Naive thymus-derived CD8-positive, alpha-beta T cell (primary cell): Measurements from ENCODE around the gene SCAMP3. TPM values are rescaled to one million over a fixed set of nuclear protein-coding genes. Genes with fewer than 3 reads are reported as not detected.

Experiments used
- ATAC-seq, 2 donors: fragments of 150-1000 bp; cut with Tn5 transposase in 1 of 2; sonication (Bioruptor Pico), chemical (Tn5 transposase) in 1 of 2; 1 replicate in 1 of 2; 2 replicates in 1 of 2; pipeline ENCODE4 v1.10.0; 2021; ENCODE audit warnings: mild to moderate bottlenecking in 2 of 2, moderate library complexity in 2 of 2
- POLR2A ChIA-PET: fragments of 350-600 bp; sonication (Branson Sonifier 250); formaldehyde crosslinking; loops from one replicate; lab custom pipeline; 2021; ENCODE audit warnings: antibody characterized with exemption; lab: Charles Lee
- DNase-seq, 10 donors: peaks; one replicate each; pipeline versions ENCODE4 v3.0.0 to v3.0.0-alpha.2; 2020 to 2022
- H3K27ac Mint-ChIP-seq, 10 donors: one replicate each; pipeline ENCODE4 v1.8.0; 2020 to 2022; ENCODE audit warnings: mild to moderate bottlenecking in 10 of 10, mixed read lengths in 10 of 10, moderate library complexity in 4 of 10, inconsistent platforms in 1 of 10
- H3K27me3 Mint-ChIP-seq, 5 donors: one replicate each; pipeline ENCODE4 v1.8.0; 2021 to 2022; ENCODE audit warnings: mixed read lengths in 5 of 5
- H3K36me3 Mint-ChIP-seq, 3 donors: one replicate each; pipeline ENCODE4 v1.8.0; 2020 to 2022; ENCODE audit warnings: mixed read lengths in 3 of 3, mild to moderate bottlenecking in 2 of 3, inconsistent platforms in 1 of 3
- H3K4me1 Mint-ChIP-seq, 4 donors: one replicate each; pipeline ENCODE4 v1.8.0; 2021 to 2022; ENCODE audit warnings: mixed read lengths in 4 of 4
- H3K4me3 Mint-ChIP-seq, 10 donors: one replicate each; pipeline ENCODE4 v1.8.0; 2020 to 2022; ENCODE audit warnings: mild to moderate bottlenecking in 10 of 10, mixed read lengths in 10 of 10, moderate library complexity in 6 of 10, inconsistent platforms in 1 of 10
- H3K9me3 Mint-ChIP-seq, 9 donors: one replicate each; pipeline ENCODE4 v1.8.0; 2020 to 2022; ENCODE audit warnings: mixed read lengths in 9 of 9, mild to moderate bottlenecking in 3 of 9, inconsistent platforms in 1 of 9, moderate library complexity in 1 of 9
- polyA plus RNA-seq, 3 donors: library from polyadenylated mRNA; unstranded; fragments of 300-500 nt; fragmentation: Illumina TruSeq; gene quantifications; one replicate each; pipeline ENCODE4 v1.2.3, GENCODE V29; 2021
- total RNA-seq, 8 experiments: library from RNA in 2 of 8; stranded (reverse) in 2 of 8; gene quantifications; one replicate each; pipeline ENCODE4 v1.2.3 and lab custom pipeline; 2021 to 2026

The SCAMP3 gene
- total and polyA plus RNA-seq, 5 experiments from 2014 or later = 93.3 to 189 (median 124) TPM

DNA sequence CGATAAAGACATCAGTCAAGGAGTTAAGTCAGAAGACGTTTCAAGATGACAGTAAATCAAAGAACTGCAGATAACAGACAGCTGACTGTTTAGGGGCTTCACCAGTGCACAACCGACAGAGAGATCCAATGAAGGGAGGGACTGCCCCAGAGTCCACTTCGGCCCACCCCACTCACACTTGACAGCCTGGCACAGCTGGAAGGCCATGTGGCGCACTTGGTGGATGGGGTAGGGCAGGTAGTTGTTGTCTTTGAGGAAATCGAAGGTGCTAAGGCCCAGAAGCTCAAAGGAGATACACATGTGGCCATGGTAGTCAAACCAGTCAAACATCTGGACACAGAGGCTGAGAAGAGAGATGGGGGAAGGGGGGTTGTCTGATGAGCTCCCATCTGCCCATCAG lies 4.4 kb upstream of the SCAMP3 start:
- H3K27ac Mint-ChIP-seq = peak overlapping the region in 2 of 10 donors; percentile 25 to 51

DNA sequence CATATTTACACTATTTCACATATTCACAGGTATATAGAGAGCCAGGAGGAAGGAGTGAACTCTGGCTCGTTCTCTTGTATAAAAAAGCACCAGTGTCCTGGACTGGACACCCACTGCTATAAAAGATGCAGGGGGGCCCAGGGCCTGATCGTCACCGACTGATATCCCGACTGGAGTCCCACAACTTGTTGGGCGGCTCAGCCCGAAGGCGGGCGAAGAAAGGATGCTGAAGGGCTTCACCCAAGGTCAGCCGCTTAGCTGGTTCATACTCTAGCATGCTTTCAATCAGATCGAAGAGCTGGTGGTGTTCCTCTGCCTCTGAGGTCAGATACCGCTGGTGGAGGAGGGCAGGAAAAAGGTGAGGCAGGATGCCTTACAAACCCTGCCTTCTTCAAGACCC lies 907 bp upstream of the SCAMP3 start:
- POLR2A ChIA-PET = interaction anchor here (0.8 to 1.6 kb wide), 4 partner anchors 10 to 18 kb away, joined by 3 to 9 read pairs (median 3); partner anchors contain the start of gene CLK2
- peaks cover 0 to 74% (median 14%) of the 10 kb centered on the region in 3 donors for H3K36me3 Mint-ChIP-seq
- H3K27me3 Mint-ChIP-seq = no peaks in the 10 kb centered on the region
- no peak for DNase-seq
- H3K27ac Mint-ChIP-seq = peak overlapping the region in 9 of 10 donors; percentile 38 to 99 (median 96)
- no peaks in the 10 kb centered on the region for H3K9me3 Mint-ChIP-seq
- H3K4me3 Mint-ChIP-seq = peak overlapping the region; percentile 24 to 99 (median 94)
- H3K4me1 Mint-ChIP-seq = peaks cover 21 to 36% (median 29%) of the 10 kb centered on the region in 4 donors
- ATAC-seq = no peak

More for the DNA sequence above, 4.4 kb upstream of the SCAMP3 start:
- no peaks in the 10 kb centered on the region for H3K27me3 Mint-ChIP-seq
- H3K9me3 Mint-ChIP-seq = no peaks in the 10 kb centered on the region
- POLR2A ChIA-PET = interaction anchor here (1.3 to 1.4 kb wide), 2 partner anchors 11 to 297 kb away, joined by 3 to 6 read pairs; partner anchors contain the start of genes ASH1L and ENTREP3
- peaks cover 12 to 34% (median 22%) of the 10 kb centered on the region in 4 donors for H3K4me1 Mint-ChIP-seq
- DNase-seq (no peak), ATAC-seq (no peak)
- no peak overlapping the region for H3K4me3 Mint-ChIP-seq
- H3K36me3 Mint-ChIP-seq = peaks cover 0 to 79% (median 12%) of the 10 kb centered on the region in 3 donors

DNA sequence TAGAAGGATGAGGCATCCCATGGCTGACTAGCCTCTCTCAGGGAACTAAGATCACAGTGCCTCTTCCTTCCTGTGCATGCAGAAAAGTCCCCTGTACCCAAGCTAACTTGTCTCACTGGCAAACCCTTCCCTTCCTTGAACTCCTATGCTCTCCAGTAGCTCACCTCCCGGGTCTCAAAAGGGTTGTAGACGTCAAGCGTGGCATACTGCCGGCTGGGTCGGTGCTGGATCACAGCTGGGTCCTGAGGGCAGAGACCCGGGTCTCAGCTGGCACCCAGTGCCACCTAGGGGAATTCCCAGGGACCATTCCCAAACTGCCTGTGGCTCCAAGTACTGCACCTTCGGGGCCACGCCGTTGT lies 688 bp downstream of the SCAMP3 start:
- Mint-ChIP-seq H3K27ac (peak overlapping the region; percentile 94 to 99 (median 97)), H3K9me3 (no peaks in the 10 kb centered on the region), H3K36me3 (peaks cover 0 to 74% (median 11%) of the 10 kb centered on the region in 3 donors), H3K4me1 (peaks cover 23 to 47% (median 33%) of the 10 kb centered on the region in 4 donors), H3K4me3 (peak overlapping the region; percentile 94 to 99 (median 98)), H3K27me3 (no peaks in the 10 kb centered on the region)
- POLR2A ChIA-PET = interaction anchor here (0.6 to 3.9 kb wide), 13 partner anchors 9 to 337 kb away, joined by 3 to 39 read pairs (median 6); partner anchors contain the start of genes ASH1L, CLK2, FDPS and KRTCAP2
- DNase-seq (no peak), ATAC-seq (peak; percentile 3 to 22)

DNA sequence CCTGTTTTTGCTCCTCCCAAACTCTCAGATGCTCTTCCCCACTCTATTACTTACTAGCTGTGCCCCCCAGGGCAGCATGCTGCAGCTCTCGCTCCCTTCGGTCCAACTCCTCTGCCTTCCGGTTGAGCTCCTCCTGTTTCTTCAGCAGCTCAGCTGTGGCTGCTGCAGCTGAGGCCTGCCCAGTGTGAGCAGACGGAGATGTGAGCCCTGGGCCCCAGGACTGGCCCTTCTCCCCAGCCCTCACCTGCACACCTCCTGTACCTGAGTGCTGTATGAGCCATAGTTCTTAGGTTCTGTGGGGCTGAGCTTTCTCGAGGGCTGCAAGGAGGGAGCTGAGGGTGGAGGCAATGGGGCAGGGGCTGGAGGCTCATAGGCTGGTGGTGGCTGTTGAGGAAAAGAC lies 1.9 kb downstream of the SCAMP3 start:
- H3K9me3 Mint-ChIP-seq = no peaks in the 10 kb centered on the region

DNA sequence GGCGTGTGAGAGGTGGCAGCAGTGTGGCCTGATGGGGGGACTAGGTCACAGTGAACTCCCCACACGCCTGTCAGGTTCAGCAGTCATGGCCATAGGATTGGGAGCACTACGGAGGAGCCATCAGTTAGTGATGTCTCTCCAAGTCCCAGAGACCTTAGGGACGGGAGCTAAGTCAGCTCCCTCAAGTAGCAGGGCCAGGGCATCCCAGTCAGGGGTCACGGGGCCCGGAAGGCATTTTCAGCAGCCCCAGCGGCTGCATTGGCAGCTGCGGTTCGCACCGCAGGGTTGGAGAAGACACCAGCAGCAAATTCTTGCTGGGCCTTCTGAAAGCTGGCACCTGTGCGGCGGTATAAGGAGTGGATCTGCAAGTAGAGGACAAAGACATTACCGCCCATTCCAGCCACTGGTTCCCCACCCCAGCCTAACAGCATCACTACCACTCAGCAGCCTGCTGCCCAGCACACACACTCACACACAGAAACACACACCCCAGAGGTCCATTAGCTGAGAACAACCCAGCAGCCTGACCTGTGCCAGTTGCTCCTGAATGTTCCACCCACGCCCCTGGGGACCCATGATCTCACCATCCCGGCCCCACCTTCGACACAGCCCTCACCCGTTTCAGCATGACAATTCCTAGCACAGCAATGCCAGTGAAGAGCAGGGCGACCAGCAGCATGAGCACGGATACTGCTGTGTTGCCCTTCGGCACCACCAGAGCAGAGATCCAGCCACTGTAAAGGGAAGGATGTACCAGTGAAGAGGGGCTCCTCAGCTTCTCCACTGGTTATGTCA lies 5.9 kb downstream of the SCAMP3 start:
- H3K27ac Mint-ChIP-seq = peak overlapping the region; percentile 5 to 83 (median 62)
- POLR2A ChIA-PET = interaction anchor here (1.0 to 1.8 kb wide), 4 partner anchors 10 to 82 kb away, joined by 3 to 9 read pairs (median 6); partner anchors contain the start of gene TRIM46
- DNase-seq = no peak
- H3K9me3 Mint-ChIP-seq = no peaks in the 10 kb centered on the region
- H3K4me3 Mint-ChIP-seq = peak overlapping the region; percentile 59 to 87 (median 82)
- no peak for ATAC-seq
- H3K36me3 Mint-ChIP-seq = peaks cover 0 to 47% (median 4%) of the 10 kb centered on the region in 3 donors
- H3K4me1 Mint-ChIP-seq = peaks cover 23 to 52% (median 41%) of the 10 kb centered on the region in 4 donors
- H3K27me3 Mint-ChIP-seq = no peaks in the 10 kb centered on the region

More for the DNA sequence above, 1.9 kb downstream of the SCAMP3 start:
- Mint-ChIP-seq H3K27ac (peak overlapping the region in 6 of 10 donors; percentile 25 to 94 (median 71)), H3K4me3 (peak overlapping the region in 9 of 10 donors; percentile 57 to 99 (median 98)), H3K4me1 (peaks cover 24 to 58% (median 40%) of the 10 kb centered on the region in 4 donors), H3K27me3 (no peaks in the 10 kb centered on the region), H3K36me3 (peaks cover 0 to 69% (median 6%) of the 10 kb centered on the region in 3 donors)
- DNase-seq (no peak), ATAC-seq (no peak)
- POLR2A ChIA-PET = interaction anchor here (0.5 to 3.9 kb wide), 6 partner anchors 10 to 346 kb away, joined by 3 to 33 read pairs (median 3); partner anchors contain the start of gene SLC50A1

DNA sequence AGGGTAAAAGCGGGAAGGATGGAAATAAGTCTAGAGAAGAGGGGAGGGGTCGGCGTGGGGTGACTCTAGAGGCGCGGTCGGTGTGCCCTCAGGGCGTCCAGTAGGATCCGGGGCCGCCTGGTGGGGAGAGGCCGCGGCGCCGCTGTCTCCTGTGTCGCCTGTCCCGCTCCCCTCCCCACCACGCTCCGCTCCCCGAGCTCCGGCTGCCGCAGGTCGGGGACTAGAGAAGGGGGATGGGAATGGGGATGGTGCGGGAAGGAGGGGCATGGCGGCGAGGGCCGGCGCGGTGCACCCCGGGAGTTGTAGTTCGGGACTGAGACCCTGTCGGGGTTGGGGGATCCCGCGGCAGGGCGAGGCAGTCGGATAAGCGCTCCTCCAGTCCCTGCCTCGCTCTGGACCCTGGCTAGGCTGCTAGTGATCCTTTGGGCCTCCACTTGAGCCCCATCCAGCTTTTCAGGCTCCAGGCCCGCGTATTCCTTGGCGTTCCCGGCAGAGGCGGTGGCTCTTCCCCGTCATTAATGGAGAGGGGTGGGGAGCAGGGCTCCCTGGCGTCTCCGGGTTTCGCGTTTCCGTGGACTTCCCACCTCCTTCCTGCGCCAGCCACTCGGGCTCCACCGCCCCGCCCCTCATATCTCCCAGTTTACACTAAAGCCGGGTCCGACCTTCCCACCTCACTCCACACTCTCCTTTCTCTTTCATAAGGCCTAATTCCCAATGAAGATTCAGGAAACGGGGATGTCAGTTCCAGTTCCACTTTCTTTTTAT lies 6.7 kb downstream of the SCAMP3 start, which contains the start of gene ENTREP3:
ENTREP3 (minus strand) TSS at position 241 of the 765 bp plus-strand sequence. CDS start 606 bp downstream, outside the sequence.
- Mint-ChIP-seq H3K4me1 (peaks cover 23 to 52% (median 40%) of the 10 kb centered on the region in 4 donors), H3K9me3 (no peaks in the 10 kb centered on the region)

DNA sequence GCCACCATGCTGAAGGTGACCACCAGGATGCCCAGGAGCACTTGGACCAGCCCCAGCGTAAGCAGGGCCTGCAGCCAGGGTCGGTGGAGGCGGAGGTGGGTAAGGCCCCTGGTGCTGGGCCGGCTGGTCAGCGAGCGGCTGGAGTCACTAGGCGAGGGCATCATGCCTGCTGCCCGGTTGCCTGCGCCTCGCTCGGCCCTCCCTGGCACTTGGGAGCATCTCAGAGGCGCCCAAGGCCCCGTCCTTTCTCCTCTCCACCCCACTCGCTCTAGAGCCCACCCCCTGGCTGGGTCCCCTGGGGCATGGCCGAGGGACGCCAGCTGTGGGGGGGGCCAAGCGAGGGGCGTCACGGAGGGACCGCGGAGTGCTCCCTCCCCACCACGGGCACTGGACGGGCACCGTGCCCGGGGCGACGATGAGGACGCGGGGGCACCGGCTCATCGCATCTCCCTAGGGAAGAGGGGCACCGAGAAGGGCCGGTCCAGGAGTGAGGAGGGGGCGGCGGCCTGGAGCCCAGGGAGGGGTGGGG lies 7.4 kb downstream of the SCAMP3 start:
- no peaks in the 10 kb centered on the region for H3K9me3 Mint-ChIP-seq
- POLR2A ChIA-PET = interaction anchor here (0.6 to 1.8 kb wide), 9 partner anchors 12 to 128 kb away, joined by 3 to 7 read pairs (median 3); partner anchors contain the start of gene TRIM46
- H3K36me3 Mint-ChIP-seq = peaks cover 0 to 37% (median 4%) of the 10 kb centered on the region in 3 donors
- no peak for DNase-seq
- H3K4me3 Mint-ChIP-seq = peak overlapping the region; percentile 75 to 89 (median 82)
- no peaks in the 10 kb centered on the region for H3K27me3 Mint-ChIP-seq
- peaks cover 19 to 46% (median 37%) of the 10 kb centered on the region in 4 donors for H3K4me1 Mint-ChIP-seq
- H3K27ac Mint-ChIP-seq = peak overlapping the region in 5 of 10 donors; percentile 43 to 79 (median 73)
- ATAC-seq = peak in 1 of 2 donors; percentile 3

More for the DNA sequence above, 6.7 kb downstream of the SCAMP3 start, which contains the start of gene ENTREP3:
- peak within 1 kb of the TSS; percentile 37 to 86 (median 75) for H3K27ac Mint-ChIP-seq
- DNase-seq (peak; percentile 55 to 85 (median 66)), ATAC-seq (peak; percentile 53 to 71)
- POLR2A ChIA-PET = interaction anchor here (0.6 to 1.8 kb wide), 11 partner anchors 11 to 127 kb away, joined by 3 to 9 read pairs (median 3); partner anchors contain the start of gene TRIM46
- peaks cover 0 to 42% (median 4%) of the 10 kb centered on the region in 3 donors for H3K36me3 Mint-ChIP-seq
- H3K27me3 Mint-ChIP-seq = no peaks in the 10 kb centered on the region
- H3K4me3 Mint-ChIP-seq = peak within 1 kb of the TSS; percentile 75 to 89 (median 82)

DNA sequence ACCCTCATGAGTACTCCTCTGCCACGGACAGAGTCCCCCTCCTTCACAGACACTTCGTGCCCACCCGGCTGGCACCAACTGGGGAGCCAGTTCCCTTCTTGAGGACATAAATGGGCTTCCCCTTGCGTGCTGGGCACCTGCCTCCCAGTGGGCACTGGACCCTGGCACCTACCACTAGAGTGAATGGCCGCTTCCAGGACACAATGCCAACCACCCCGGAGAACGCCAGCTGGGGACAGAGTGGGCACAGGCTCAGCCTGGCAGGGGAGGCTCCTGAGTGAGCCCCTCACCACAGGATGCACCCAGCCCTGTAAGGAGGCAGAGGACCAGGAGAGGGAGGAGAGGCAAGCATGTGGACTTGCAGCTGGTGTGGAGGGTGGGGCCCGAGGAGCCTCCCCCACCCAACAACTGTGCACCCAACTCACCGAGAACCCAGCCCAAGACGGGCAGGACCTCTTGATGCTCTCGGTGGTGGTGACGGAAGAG lies 7.9 kb downstream of the SCAMP3 start:
- Mint-ChIP-seq H3K9me3 (no peaks in the 10 kb centered on the region), H3K36me3 (peaks cover 0 to 32% (median 4%) of the 10 kb centered on the region in 3 donors), H3K27ac (peak overlapping the region in 9 of 10 donors; percentile 37 to 86 (median 77)), H3K4me1 (peaks cover 19 to 46% (median 36%) of the 10 kb centered on the region in 4 donors), H3K4me3 (peak overlapping the region; percentile 65 to 89 (median 81)), H3K27me3 (no peaks in the 10 kb centered on the region)
- no peak for DNase-seq
- ATAC-seq = no peak
- POLR2A ChIA-PET = interaction anchor here (1.2 kb wide), 1 partner anchor 10 kb away, joined by 3 read pairs; no protein-coding TSS in a partner anchor

DNA sequence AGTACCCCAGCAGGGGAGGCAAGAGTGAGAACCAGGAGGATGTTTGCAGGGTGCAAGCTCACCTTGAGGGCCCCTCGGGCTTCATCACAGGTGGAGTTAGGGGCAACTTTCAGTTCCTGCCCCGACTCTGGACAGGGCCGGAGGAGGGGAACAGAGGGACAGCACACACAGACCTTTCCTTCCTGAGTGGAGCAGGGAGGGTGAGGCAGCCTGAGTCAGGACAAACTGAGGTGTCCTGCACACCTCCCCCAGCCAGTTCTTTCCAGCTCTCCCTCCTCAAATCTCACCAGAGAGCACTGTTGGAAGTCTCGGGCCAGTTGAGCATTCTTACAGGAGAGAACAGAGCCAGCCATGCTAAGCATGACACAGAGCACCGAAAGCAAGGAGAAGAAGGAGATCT lies 8.4 kb downstream of the SCAMP3 start:
- POLR2A ChIA-PET = interaction anchor here (1.2 kb wide), 1 partner anchor 9 kb away, joined by 3 read pairs; no protein-coding TSS in a partner anchor
- H3K27ac Mint-ChIP-seq = peak overlapping the region in 5 of 10 donors; percentile 11 to 86 (median 38)
- no peak for ATAC-seq

DNA sequence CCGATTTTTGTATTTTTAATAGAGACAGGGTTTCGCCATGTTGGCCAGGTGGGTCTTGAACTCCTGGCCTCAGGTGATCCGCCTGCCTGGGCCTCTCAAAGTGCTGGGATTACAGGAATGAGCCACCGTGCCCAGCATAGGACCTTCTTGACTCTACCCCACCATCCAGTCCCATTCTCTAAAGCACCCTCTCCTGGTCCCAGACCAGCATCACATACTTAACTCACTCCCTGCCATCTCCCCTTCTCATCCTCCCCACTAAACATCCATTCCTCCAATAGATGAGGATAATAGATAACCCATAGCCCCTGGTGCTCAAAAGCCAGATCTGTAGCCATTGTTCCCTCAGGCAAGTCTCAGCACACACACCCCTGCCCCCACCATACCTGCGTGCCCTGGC lies 9.0 kb downstream of the SCAMP3 start:
- H3K27me3 Mint-ChIP-seq = no peaks in the 10 kb centered on the region
- POLR2A ChIA-PET = interaction anchor here (0.6 to 1.2 kb wide), 2 partner anchors 8 to 238 kb away, joined by 3 to 5 read pairs; no protein-coding TSS in a partner anchor
- H3K36me3 Mint-ChIP-seq = peaks cover 0 to 21% (median 2%) of the 10 kb centered on the region in 3 donors
- H3K9me3 Mint-ChIP-seq = no peaks in the 10 kb centered on the region
- H3K4me3 Mint-ChIP-seq = peak overlapping the region; percentile 34 to 85 (median 78)
- ATAC-seq = no peak
- no peak for DNase-seq
- peaks cover 19 to 46% (median 36%) of the 10 kb centered on the region in 4 donors for H3K4me1 Mint-ChIP-seq
- peak overlapping the region in 5 of 10 donors; percentile 11 to 68 (median 31) for H3K27ac Mint-ChIP-seq

More for the DNA sequence above, 8.4 kb downstream of the SCAMP3 start:
- no peaks in the 10 kb centered on the region for H3K9me3 Mint-ChIP-seq
- peaks cover 19 to 46% (median 36%) of the 10 kb centered on the region in 4 donors for H3K4me1 Mint-ChIP-seq
- peak overlapping the region; percentile 65 to 89 (median 81) for H3K4me3 Mint-ChIP-seq
- peaks cover 0 to 27% (median 4%) of the 10 kb centered on the region in 3 donors for H3K36me3 Mint-ChIP-seq
- DNase-seq = no peak
- H3K27me3 Mint-ChIP-seq = no peaks in the 10 kb centered on the region

DNA sequence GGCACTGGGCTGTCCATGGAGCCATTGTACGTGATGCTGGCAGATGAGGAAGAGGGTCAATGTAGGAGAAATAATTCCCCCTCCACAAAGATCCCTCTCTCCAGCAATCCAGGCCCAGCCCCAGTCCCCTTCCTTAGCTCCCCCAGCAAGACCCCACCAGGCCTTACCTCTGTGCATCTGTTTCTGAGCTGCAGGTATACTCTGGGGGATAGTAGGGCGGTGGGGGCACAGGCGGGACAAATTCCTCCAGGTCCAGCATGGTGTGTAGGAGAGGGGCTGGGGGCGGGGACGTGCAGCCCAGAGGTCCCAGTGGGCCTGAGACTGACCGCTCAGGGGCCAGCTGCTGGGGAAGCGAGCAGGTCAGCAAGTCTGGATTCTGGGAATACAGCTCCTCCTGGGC lies 10.6 kb downstream of the SCAMP3 start:
- peak overlapping the region in 1 of 10 donors; percentile 82 for H3K27ac Mint-ChIP-seq
- H3K4me3 Mint-ChIP-seq = no peak overlapping the region
- ATAC-seq (no peak), DNase-seq (no peak)
- H3K4me1 Mint-ChIP-seq = peaks cover 17 to 36% (median 33%) of the 10 kb centered on the region in 4 donors
- H3K9me3 Mint-ChIP-seq = no peaks in the 10 kb centered on the region
- H3K36me3 Mint-ChIP-seq = peaks cover 0 to 6% (median 0%) of the 10 kb centered on the region in 3 donors
- POLR2A ChIA-PET = interaction anchor here (0.9 to 4.2 kb wide), 6 partner anchors 9 to 717 kb away, joined by 3 to 37 read pairs (median 14); partner anchors contain the start of genes CLK2, RUSC1 and SCAMP3
- H3K27me3 Mint-ChIP-seq = no peaks in the 10 kb centered on the region
